Thyroid gland (tissue), 4 donors: ENCODE results near the gene ADAMTS6. TPM values are rescaled to one million over a fixed set of nuclear protein-coding genes. Genes with fewer than 3 reads are reported as not detected.

Experiments
- DNase-seq, 2 donors: peaks; one replicate each; pipeline ENCODE4 v3.0.0-alpha.2; 2019
- H3K27ac ChIP-seq, 3 donors: fragments of 200-600 bp; sonication (generic); 1 replicate in 2 of 3; 2 replicates in 1 of 3; pipeline ENCODE4 v1.5.1; 2016 to 2019; ENCODE audit warnings: mild to moderate bottlenecking in 1 of 3, moderate library complexity in 1 of 3
- H3K27me3 ChIP-seq: fragments of 200-600 bp; sonication (generic); one replicate; pipeline ENCODE4 v1.5.1; 2019
- H3K36me3 ChIP-seq, 2 donors: fragments of 200-600 bp; sonication (generic); one replicate each; pipeline ENCODE4 v1.5.1; 2016 to 2019
- H3K4me1 ChIP-seq, 2 donors: fragments of 200-600 bp; sonication (generic); one replicate each; pipeline ENCODE4 v1.5.1; 2017 to 2019
- H3K4me3 ChIP-seq, 3 donors: fragments of 200-600 bp; sonication (generic); replicated peaks in 1 of 3; 1 replicate in 2 of 3; 2 replicates in 1 of 3; pipeline ENCODE4 v1.5.1; 2016; ENCODE audit warnings: mild to moderate bottlenecking in 1 of 3
- H3K9me3 ChIP-seq: fragments of 200-600 bp; sonication (generic); one replicate; pipeline ENCODE4 v1.5.1; 2017
- CTCF ChIP-seq, 6 experiments: fragments of 200-600 bp in 3 of 6; fragments of 450-650 bp in 3 of 6; sonication (generic) in 3 of 6; IDR thresholded peaks; one replicate each; pipeline ENCODE4 v1.5.1; 2016 to 2019; ENCODE audit warnings: antibody characterized with exemption in 6 of 6, mild to moderate bottlenecking in 2 of 6, inconsistent platforms in 1 of 6, moderate library complexity in 1 of 6
- POLR2A ChIP-seq, 2 donors: fragments of 450-650 bp; IDR thresholded peaks; one replicate each; pipeline ENCODE4 v1.6.1; 2017; ENCODE audit warnings: antibody characterized with exemption in 2 of 2, mild to moderate bottlenecking in 2 of 2, moderate library complexity in 1 of 2
- WGBS, 2 donors: methylation state at CpG; one replicate each; pipeline ENCODE4 v1.1.5; 2017; 5-methylcytosine and 5-hydroxymethylcytosine counted together
- intact Hi-C: fragments of 100-400 bp; cut with DNase I; formaldehyde crosslinking; loops from one replicate; pipeline ENCODE4 v1.15.1; 2023
- total RNA-seq, 4 donors: library from RNA; depleted of rRNA; stranded (reverse); fragments of >200 nt; gene quantifications; one replicate each; pipeline ENCODE4 v1.2.3, GENCODE V29; 2016

The ADAMTS6 gene
- total RNA-seq, 4 donors from 2014 or later = 1.0 to 3.4 (median 3.3) TPM

GRCh38 chr5:65246741-65247140, 235.0 kb downstream of the ADAMTS6 start:
- WGBS, 2 donors = 73 to 80% methylated on average over 4 of the region's 4 CpGs

GRCh38 chr5:65244031-65244430, 237.7 kb downstream of the ADAMTS6 start:
- no peak for DNase-seq
- WGBS, 2 donors = 84% methylated on average over 4 of the region's 4 CpGs
- Histone ChIP-seq H3K36me3 (no peaks in the 10 kb centered on the region), H3K27ac (no peak overlapping the region), H3K9me3 (no peaks in the 10 kb centered on the region), H3K4me1 (no peaks in the 10 kb centered on the region), H3K27me3 (no peaks in the 10 kb centered on the region), H3K4me3 (no peak overlapping the region)
- TF ChIP-seq POLR2A (IDR thresholded peaks at IDR 0.05) = no peak
- no peak for TF ChIP-seq CTCF (IDR thresholded peaks at IDR 0.05)
- intact Hi-C loops = no loop called here

More at GRCh38 chr5:65246741-65247140, 235.0 kb downstream of the ADAMTS6 start:
- no peak for TF ChIP-seq CTCF (IDR thresholded peaks at IDR 0.05)
- Histone ChIP-seq H3K4me1 (no peaks in the 10 kb centered on the region), H3K4me3 (no peak overlapping the region), H3K36me3 (no peaks in the 10 kb centered on the region), H3K27ac (no peak overlapping the region), H3K27me3 (no peaks in the 10 kb centered on the region), H3K9me3 (no peaks in the 10 kb centered on the region)
- no peak for DNase-seq
- intact Hi-C loops = no loop called here

GRCh38 chr5:65243161-65243560, 238.6 kb downstream of the ADAMTS6 start:
- 64 to 74% methylated on average over 2 of the region's 2 CpGs for WGBS, 2 donors
- TF ChIP-seq CTCF (IDR thresholded peaks at IDR 0.05) = no peak
- TF ChIP-seq POLR2A (IDR thresholded peaks at IDR 0.05) = no peak

GRCh38 chr5:65229841-65230240, 251.9 kb downstream of the ADAMTS6 start:
- WGBS, 2 donors = 96 to 98% methylated on average over 1 of the region's 1 CpG
- Histone ChIP-seq H3K27me3 (no peaks in the 10 kb centered on the region), H3K9me3 (peaks cover 4% of the 10 kb centered on the region), H3K4me1 (no peaks in the 10 kb centered on the region), H3K4me3 (no peak overlapping the region), H3K27ac (no peak overlapping the region), H3K36me3 (no peaks in the 10 kb centered on the region)
- intact Hi-C loops = no loop called here
- TF ChIP-seq POLR2A (IDR thresholded peaks at IDR 0.05) = no peak
- no peak for DNase-seq

More at GRCh38 chr5:65243161-65243560, 238.6 kb downstream of the ADAMTS6 start:
- Histone ChIP-seq H3K36me3 (no peaks in the 10 kb centered on the region), H3K27me3 (no peaks in the 10 kb centered on the region), H3K4me1 (no peaks in the 10 kb centered on the region), H3K4me3 (no peak overlapping the region), H3K9me3 (no peaks in the 10 kb centered on the region), H3K27ac (no peak overlapping the region)
- DNase-seq = no peak
- intact Hi-C loops = no loop called here

- no peaks in the 10 kb centered on the region for H3K27me3 ChIP-seq
- DNase-seq = peak; percentile 6 to 7
- no peak overlapping the region for H3K4me3 ChIP-seq
- TF ChIP-seq CTCF (IDR thresholded peaks at IDR 0.05) = peak in 3 of 6 experiments; percentile 21 to 44 (median 44)
- no peak for TF ChIP-seq POLR2A (IDR thresholded peaks at IDR 0.05)
- no peaks in the 10 kb centered on the region for H3K9me3 ChIP-seq
- intact Hi-C loops = no loop called here
- H3K27ac ChIP-seq = no peak overlapping the region
- 85 to 88% methylated on average over 6 of the region's 6 CpGs for WGBS, 2 donors
- H3K36me3 ChIP-seq = no peaks in the 10 kb centered on the region
- H3K4me1 ChIP-seq = no peaks in the 10 kb centered on the region
Measured at GRCh38 chr5:65213921-65214525, 267.7 kb downstream of the ADAMTS6 start.
